GM13976 (cell line): ENCODE results near the gene SMKR1.
"Not testable (repeated sequence)": the region's sequence is repeated elsewhere in the genome, so short reads cannot be mapped to it uniquely, and the experiment has no call there.

Experiments
- DNase-seq: peaks from one replicate; pipeline ENCODE4 v3.0.0; 2012; ENCODE audit warnings: low spot score
- CTCF ChIP-seq: IDR thresholded peaks from 2 replicates; pipeline ENCODE4 v1.5.1; 2012; ENCODE audit warnings: borderline replicate concordance, mild to moderate bottlenecking; ENCODE audit not compliant: insufficient read depth; ENCODE audit errors: extremely low read depth, missing control alignments, control extremely low read depth
- in situ Hi-C: fragments of 300-500 bp; cut with MboI; formaldehyde crosslinking; loops from one replicate; pipeline ENCODE4 v1.12.0; 2022; ENCODE audit warnings: low sequenced_read_pairs, mixed read lengths, inconsistent platforms; ENCODE audit not compliant: unreplicated experiment

The SMKR1 gene

GRCh38 chr7:129480674-129481363, 21.5 kb upstream of the SMKR1 start:
- no peak for TF ChIP-seq CTCF
- in situ Hi-C loops = no loop called here
- no peak for DNase-seq

- DNase-seq, in situ Hi-C loops: not testable (repeated sequence)
Observed at GRCh38 chr7:129481376-129481775, 21.0 kb upstream of the SMKR1 start.

- no peak for DNase-seq
- TF ChIP-seq CTCF = no peak
- in situ Hi-C loops = no loop called here
Observed at GRCh38 chr7:129482781-129483180, 19.6 kb upstream of the SMKR1 start.

GRCh38 chr7:129489491-129489890, 12.8 kb upstream of the SMKR1 start:
- in situ Hi-C loops = no loop called here
- no peak for DNase-seq
- no peak for TF ChIP-seq CTCF

- no peak for DNase-seq
- in situ Hi-C loops = no loop called here
- no peak for TF ChIP-seq CTCF
Observed at GRCh38 chr7:129492391-129492790, 9.9 kb upstream of the SMKR1 start.

GRCh38 chr7:129493555-129493954, 8.8 kb upstream of the SMKR1 start:
- DNase-seq = no peak
- no peak for TF ChIP-seq CTCF
- in situ Hi-C loops = no loop called here

GRCh38 chr7:129494041-129494440, 8.3 kb upstream of the SMKR1 start:
- in situ Hi-C loops = no loop called here
- no peak for TF ChIP-seq CTCF
- no peak for DNase-seq
